H1 (cell line): ENCODE data around the gene TRPT1. TPM values are rescaled to one million over a fixed set of nuclear protein-coding genes. Genes with fewer than 3 reads are reported as not detected.

Experiments
- CTCF ChIA-PET: fragments of 300-600 bp; sonication (Branson Sonifier 250); formaldehyde crosslinking; loops from one replicate; lab custom pipeline; 2021; ENCODE audit not compliant: partially characterized antibody; lab: Charles Lee
- POLR2A ChIA-PET: fragments of 300-600 bp; sonication (Branson Sonifier 250); formaldehyde crosslinking; loops from one replicate; lab custom pipeline; 2021; ENCODE audit warnings: inconsistent platforms; ENCODE audit not compliant: partially characterized antibody; lab: Charles Lee
- DNase-seq, 2 experiments: peaks; one replicate each; pipeline versions ENCODE4 v3.0.0 to v3.0.0-alpha.2; 2010 to 2022; ENCODE audit warnings: low spot score in 2 of 2, low read depth in 1 of 2, mixed read lengths in 1 of 2
- FAIRE-seq: peaks from 2 replicates; lab custom pipeline; 2011; peaks lifted over from hg19 to GRCh38; lab: Jason Lieb, UNC
- H2AFZ ChIP-seq: 2 replicates; pipeline ENCODE4 v1.8.1; 2012; ENCODE audit warnings: low read length, inconsistent platforms
- H2AK5ac ChIP-seq: 2 replicates; pipeline ENCODE4 v1.6.1; 2013; ENCODE audit warnings: low read depth, low read length
- H2BK120ac ChIP-seq: replicated peaks from 2 replicates; pipeline ENCODE3; 2013; ENCODE audit warnings: low read depth, low read length, inconsistent platforms
- H2BK12ac ChIP-seq: 2 replicates; pipeline ENCODE4 v1.6.1; 2013; ENCODE audit warnings: low read depth, low read length
- H2BK15ac ChIP-seq: 2 replicates; pipeline ENCODE4 v1.6.1; 2013; ENCODE audit warnings: low read length
- H2BK20ac ChIP-seq: 2 replicates; pipeline ENCODE4 v1.6.1; 2013; ENCODE audit warnings: low read length
- H2BK5ac ChIP-seq: 2 replicates; pipeline ENCODE4 v1.6.1; 2013; ENCODE audit warnings: low read depth, low read length
- H3K14ac ChIP-seq: 2 replicates; pipeline ENCODE4 v1.6.1; 2013; ENCODE audit warnings: inconsistent platforms; ENCODE audit not compliant: insufficient read length
- H3K18ac ChIP-seq: 2 replicates; pipeline ENCODE4 v1.6.1; 2013; ENCODE audit warnings: low read length; ENCODE audit errors: extremely low read depth
- H3K23ac ChIP-seq: 2 replicates; pipeline ENCODE4 v1.6.1; 2013; ENCODE audit warnings: inconsistent platforms; ENCODE audit not compliant: insufficient read length
- H3K23me2 ChIP-seq: 2 replicates; pipeline ENCODE4 v1.6.1; 2013; ENCODE audit warnings: low read depth, low read length
- H3K27ac ChIP-seq: 2 replicates; pipeline ENCODE4 v1.6.1; 2011; ENCODE audit warnings: low read depth, low read length, inconsistent platforms
- H3K27me3 ChIP-seq, 4 experiments: replicated peaks in 1 of 4; 1 replicate in 1 of 4; 2 replicates in 3 of 4; pipeline versions ENCODE4 v1.6.1 to v1.8.1; 2011 to 2013; ENCODE audit warnings: low read length in 3 of 4, mild to moderate bottlenecking in 3 of 4, inconsistent platforms in 2 of 4, mixed read lengths in 2 of 4, moderate library complexity in 1 of 4; ENCODE audit not compliant: control insufficient read depth in 3 of 4, insufficient read depth in 3 of 4; ENCODE audit errors: extremely low read depth in 1 of 4
- H3K36me3 ChIP-seq, 4 experiments: 2 replicates each; pipeline versions ENCODE4 v1.6.1 to v1.8.1; 2011 to 2013; ENCODE audit warnings: mild to moderate bottlenecking in 4 of 4, low read length in 3 of 4, moderate library complexity in 2 of 4, control low read depth in 1 of 4, inconsistent platforms in 1 of 4; ENCODE audit not compliant: insufficient read depth in 4 of 4, control insufficient read depth in 2 of 4
- H3K4ac ChIP-seq: replicated peaks from 2 replicates; pipeline ENCODE3; 2013; ENCODE audit warnings: low read length, low read depth, mixed read lengths, inconsistent platforms; ENCODE audit not compliant: insufficient read length
- H3K4me1 ChIP-seq, 4 experiments: replicated peaks in 1 of 4; 1 replicate in 1 of 4; 2 replicates in 3 of 4; pipeline versions ENCODE4 v1.6.1 to v1.8.1; 2011 to 2013; ENCODE audit warnings: low read length in 3 of 4, inconsistent platforms in 2 of 4, mixed read lengths in 1 of 4; ENCODE audit not compliant: insufficient read depth in 4 of 4, control insufficient read depth in 3 of 4
- H3K4me2 ChIP-seq, 2 experiments: 2 replicates each; pipeline versions ENCODE4 v1.6.1 to v1.8.1; 2011 to 2013; ENCODE audit warnings: low read depth in 2 of 2, low read length in 2 of 2, control low read depth in 1 of 2, inconsistent platforms in 1 of 2, mild to moderate bottlenecking in 1 of 2; ENCODE audit not compliant: insufficient read depth in 1 of 2
- H3K4me3 ChIP-seq, 4 experiments: fragments of 200-600, 300-600 bp in 1 of 4; sonication (generic), shearing (Covaris generic), sonication (Bioruptor Twin) in 1 of 4; 2 replicates each; pipeline versions ENCODE4 v1.5.1 to v1.8.1; 2011 to 2016; ENCODE audit warnings: low read length in 4 of 4, low read depth in 3 of 4, control low read depth in 2 of 4, inconsistent platforms in 2 of 4, mild to moderate bottlenecking in 2 of 4, mixed read lengths in 1 of 4, moderate library complexity in 1 of 4; ENCODE audit not compliant: insufficient read depth in 2 of 4; ENCODE audit errors: extremely low read depth in 1 of 4
- H3K56ac ChIP-seq: replicated peaks from 2 replicates; pipeline ENCODE3; 2013; ENCODE audit warnings: low read depth, mild to moderate bottlenecking, mixed read lengths, low read length, inconsistent platforms; ENCODE audit not compliant: insufficient read length
- H3K79me1 ChIP-seq: 2 replicates; pipeline ENCODE4 v1.6.1; 2013; ENCODE audit warnings: low read depth, low read length, control low read depth
- H3K79me2 ChIP-seq, 2 experiments: 2 replicates each; pipeline versions ENCODE4 v1.6.1 to v1.8.1; 2012 to 2013; ENCODE audit warnings: low read length in 2 of 2, mild to moderate bottlenecking in 2 of 2, inconsistent platforms in 1 of 2; ENCODE audit not compliant: insufficient read depth in 2 of 2, control insufficient read depth in 1 of 2
- H3K9ac ChIP-seq, 4 experiments: replicated peaks in 1 of 4; 1 replicate in 1 of 4; 2 replicates in 3 of 4; pipeline versions ENCODE4 v1.6.1 to v1.8.1; 2011 to 2013; ENCODE audit warnings: low read depth in 3 of 4, low read length in 3 of 4, control low read depth in 2 of 4, mild to moderate bottlenecking in 2 of 4, moderate library complexity in 2 of 4, inconsistent platforms in 1 of 4; ENCODE audit errors: extremely low read depth in 1 of 4
- H3K9me3 ChIP-seq, 2 experiments: 2 replicates each; pipeline versions ENCODE4 v1.6.1 to v1.8.1; 2012 to 2013; ENCODE audit warnings: mild to moderate bottlenecking in 2 of 2, moderate library complexity in 2 of 2, control low read depth in 1 of 2, inconsistent platforms in 1 of 2, low read depth in 1 of 2, low read length in 1 of 2, mixed read lengths in 1 of 2; ENCODE audit not compliant: insufficient read depth in 2 of 2
- H4K20me1 ChIP-seq, 2 experiments: replicated peaks in 1 of 2; 2 replicates each; pipeline versions ENCODE3 to v1.8.1; 2011 to 2013; ENCODE audit warnings: inconsistent platforms in 2 of 2, low read length in 2 of 2, mild to moderate bottlenecking in 1 of 2; ENCODE audit not compliant: insufficient read depth in 2 of 2, control insufficient read depth in 1 of 2
- H4K5ac ChIP-seq: 2 replicates; pipeline ENCODE4 v1.6.1; 2013; ENCODE audit warnings: low read length, low read depth, mixed read lengths, inconsistent platforms; ENCODE audit not compliant: insufficient read length
- H4K8ac ChIP-seq: 2 replicates; pipeline ENCODE4 v1.8.0; 2013; ENCODE audit warnings: mild to moderate bottlenecking, moderate library complexity, low read length, inconsistent platforms; ENCODE audit not compliant: insufficient read depth; ENCODE audit errors: extremely low read depth
- H4K91ac ChIP-seq: replicated peaks from 2 replicates; pipeline ENCODE3; 2013; ENCODE audit warnings: low read length, mixed read lengths, inconsistent platforms; ENCODE audit not compliant: insufficient read length
- CHD1 ChIP-seq: IDR thresholded peaks from 2 replicates; pipeline ENCODE4 v1.6.1; 2012; ENCODE audit warnings: low read depth, low read length, improper control_type of control experiment
- CTCF ChIP-seq, 3 experiments: IDR thresholded peaks; 1 replicate in 2 of 3; 2 replicates in 1 of 3; pipeline versions ENCODE4 v1.5.1 to v1.6.1; 2011; ENCODE audit warnings: low read length in 3 of 3, mild to moderate bottlenecking in 3 of 3, inconsistent platforms in 2 of 3, low read depth in 1 of 3, moderate library complexity in 1 of 3; ENCODE audit not compliant: insufficient read depth in 1 of 3; ENCODE audit errors: control extremely low read depth in 1 of 3
- HDAC6 ChIP-seq: IDR thresholded peaks from one replicate; pipeline ENCODE4 v1.7.1; 2012; ENCODE audit warnings: low read depth, mild to moderate bottlenecking, inconsistent platforms, low read length, moderate library complexity
- JUND ChIP-seq: IDR thresholded peaks from 2 replicates; pipeline ENCODE4 v1.6.1; 2011; ENCODE audit warnings: mild to moderate bottlenecking, improper control_type of control experiment, low read length
- POU5F1 ChIP-seq: IDR thresholded peaks from 2 replicates; pipeline ENCODE4 v1.6.1; 2011; ENCODE audit warnings: low read depth, mild to moderate bottlenecking, low read length, moderate library complexity
- RAD21 ChIP-seq, 2 experiments: IDR thresholded peaks in 1 of 2; conservative IDR thresholded peaks in 1 of 2; 2 replicates each; pipeline ENCODE4 v1.6.1; 2011; ENCODE audit warnings: low read depth in 2 of 2, low read length in 2 of 2, improper control_type of control experiment in 1 of 2, inconsistent platforms in 1 of 2, mild to moderate bottlenecking in 1 of 2, moderate library complexity in 1 of 2
- RXRA ChIP-seq: IDR thresholded peaks from 2 replicates; pipeline ENCODE4 v1.6.1; 2011; ENCODE audit warnings: low read depth, mild to moderate bottlenecking, low read length, moderate library complexity; ENCODE audit not compliant: insufficient read depth
- TAF1 ChIP-seq: IDR thresholded peaks from 2 replicates; pipeline ENCODE4 v1.6.1; 2011; ENCODE audit warnings: mild to moderate bottlenecking, low read depth, low read length
- WGBS, 2 experiments: shearing (Covaris generic) in 1 of 2; methylation state at CpG; one replicate each; pipeline versions ENCODE4 v1.1.6 to v1.1.7; 2013 to 2015; ENCODE audit warnings: low lambda C conversion rate in 2 of 2, mixed read lengths in 2 of 2, inconsistent platforms in 1 of 2, low coverage in 1 of 2, missing lambda C conversion rate in 1 of 2; ENCODE audit not compliant: insufficient replicate concordance in 2 of 2, insufficient coverage in 1 of 2, insufficient read length in 1 of 2; ENCODE audit errors: extremely low coverage in 1 of 2, missing lambda C conversion rate in 1 of 2; 5-methylcytosine and 5-hydroxymethylcytosine counted together
- polyA plus RNA-seq, 7 experiments: library from polyadenylated mRNA; depleted of rRNA in 3 of 7; stranded (reverse) in 5 of 7; unstranded in 2 of 7; fragments of >200 nt in 5 of 7; fragments of 200-250 nt in 2 of 7; gene quantifications; 1 replicate in 5 of 7; 2 replicates in 1 of 7; 4 replicates in 1 of 7; pipeline versions ENCODE4 v1.2.1 to v1.2.3, GENCODE V29; 2011 to 2013; ENCODE audit warnings: missing spikeins in 2 of 7, mixed read lengths in 2 of 7
- total RNA-seq: library from RNA; stranded (reverse); fragmentation: NEBNext Ultra II Directional; extraction: Animal tissue kit (Norgen Biotek cat#: 25700); gene quantifications from 2 replicates; pipeline ENCODE4 v1.2.1, GENCODE V29; 2021

TRPT1 gene
- total and polyA plus RNA-seq, 2 of the 8 experiments (the other 6 are each of a cell fraction or from before 2014, with no cell fraction given): 34.5 to 74.6 TPM

GRCh38 chr11:64251016-64251752 lies 25.2 kb upstream of the TRPT1 start, which contains the start of gene PLCB3:
Gene PLCB3, plus strand, starts transcription at chr11:64251530. Its CDS starts 120 bp downstream, at chr11:64251650.
- peak within 1 kb of the TSS; percentile 73 to 99 for H3K4me2 ChIP-seq
- ChIA-PET CTCF (interaction anchor here (0.6 to 10.0 kb wide), 30 partner anchors 8 to 1659 kb away, joined by 3 to 102 read pairs (median 4); partner anchors contain the start of genes CATSPERZ, FERMT3, FKBP2 and NUDT22), POLR2A (interaction anchor here (0.8 to 13.1 kb wide), 18 partner anchors 9 to 272 kb away, joined by 3 to 352 read pairs (median 6); partner anchors contain the start of genes DNAJC4, ESRRA, FKBP2 and KCNK4)
- peak within 1 kb of the TSS; percentile 75; the same call in 1 of the 2 replicates for H2BK12ac ChIP-seq
- H3K14ac ChIP-seq: no peak within 1 kb of the TSS
- DNase-seq (peak in 1 of 2 experiments; percentile 86), FAIRE-seq (no peak)
- H3K9me3 ChIP-seq: no peaks in the 10 kb centered on the region
- H4K20me1 ChIP-seq: peaks cover 6 to 13% of the 10 kb centered on the region in 2 experiments
- H2BK20ac ChIP-seq: no peak within 1 kb of the TSS
- peak within 1 kb of the TSS; percentile 62 to 76 (median 64); a peak in 6 of 7 replicates for H3K9ac ChIP-seq
- peak within 1 kb of the TSS; percentile 99; the same call in 1 of the 2 replicates for H2BK15ac ChIP-seq
- 4% methylated on average over 22 of the region's 75 CpGs; no CpG with 5 or more reads in 1 of the 2 experiments for WGBS, 2 experiments
- peak within 1 kb of the TSS; percentile 99 for H3K18ac ChIP-seq
- peak within 1 kb of the TSS; percentile 87 for H3K4ac ChIP-seq
- H4K5ac ChIP-seq: peak within 1 kb of the TSS; percentile 75
- peaks cover 6 to 19% (median 12%) of the 10 kb centered on the region in 4 experiments for H3K36me3 ChIP-seq
- H3K4me3 ChIP-seq: peak within 1 kb of the TSS; percentile 73 to 86 (median 76)
- H4K91ac ChIP-seq: peak within 1 kb of the TSS; percentile 98
- no peak within 1 kb of the TSS for H2AK5ac ChIP-seq
- H3K23me2 ChIP-seq: peaks cover 13% of the 10 kb centered on the region
- H2BK120ac ChIP-seq: peak within 1 kb of the TSS; percentile 70
- H3K4me1 ChIP-seq: peaks cover 0 to 40% (median 34%) of the 10 kb centered on the region in 4 experiments; a peak in 6 of 7 replicates
- peak within 1 kb of the TSS; percentile 93 for H4K8ac ChIP-seq
- H3K79me2 ChIP-seq: peaks cover 0 to 25% of the 10 kb centered on the region in 2 experiments; a peak in 3 of 4 replicates
- no peaks in the 10 kb centered on the region for H3K27me3 ChIP-seq
- H3K27ac ChIP-seq: peak within 1 kb of the TSS; percentile 72; the same call in 1 of the 2 replicates
- H3K56ac ChIP-seq: peak within 1 kb of the TSS; percentile 78
- no peak within 1 kb of the TSS for H3K23ac ChIP-seq
- H3K79me1 ChIP-seq: peaks cover 2% of the 10 kb centered on the region; the same call in 1 of the 2 replicates
- no peak within 1 kb of the TSS for H2AFZ ChIP-seq
- H2BK5ac ChIP-seq: peak within 1 kb of the TSS; percentile 93; the same call in 1 of the 2 replicates
- peak; percentile 63 for TF ChIP-seq TAF1
- peak in 1 of 2 experiments; percentile 13; a peak in 1 of 4 replicates for TF ChIP-seq RAD21 (IDR thresholded peaks at IDR 0.05 in 1 of 2, conservative IDR thresholded peaks at IDR 0.05 in 1 of 2; ENCODE audit: low read depth in 2 of 2, low read length in 2 of 2)
- TF ChIP-seq RXRA: no peak
- peak in 2 of 3 experiments; percentile 48 to 80; a peak in 3 of 4 replicates for TF ChIP-seq CTCF (IDR thresholded peaks at IDR 0.05; ENCODE audit: control extremely low read depth in 1 of 3, insufficient read depth in 1 of 3, low read depth in 1 of 3, low read length in 3 of 3)
- TF ChIP-seq HDAC6: no peak
- no peak for TF ChIP-seq POU5F1
- TF ChIP-seq JUND: no peak
- TF ChIP-seq CHD1: no peak
